ENCODE results near the gene CHST8. TPM values are rescaled to one million over a fixed set of nuclear protein-coding genes. Genes with fewer than 3 reads are reported as not detected.
"Not testable (repeated sequence)": the region's sequence is repeated elsewhere in the genome, so short reads cannot be mapped to it uniquely, and the experiment has no call there.

Gene CHST8
- total RNA-seq, 2 donors from 2014 or later: not detected

GRCh38 chr19:33689868-33690267 is 68.1 kb downstream of the CHST8 start:
- Mint-ChIP-seq H3K36me3 (no peaks in the 10 kb centered on the region), H3K27ac (no peak overlapping the region), H3K9me3 (no peaks in the 10 kb centered on the region)
- ATAC-seq (no peak), DNase-seq (ENCODE audit: low spot score in 2 of 2) (no peak)

GRCh38 chr19:33690378-33691029 is 68.8 kb downstream of the CHST8 start:
- no peaks in the 10 kb centered on the region for H3K36me3 Mint-ChIP-seq
- DNase-seq (ENCODE audit: low spot score in 2 of 2): no peak
- no peak for ATAC-seq
- no peak overlapping the region for H3K27ac Mint-ChIP-seq
- H3K9me3 Mint-ChIP-seq: no peaks in the 10 kb centered on the region

DNA sequence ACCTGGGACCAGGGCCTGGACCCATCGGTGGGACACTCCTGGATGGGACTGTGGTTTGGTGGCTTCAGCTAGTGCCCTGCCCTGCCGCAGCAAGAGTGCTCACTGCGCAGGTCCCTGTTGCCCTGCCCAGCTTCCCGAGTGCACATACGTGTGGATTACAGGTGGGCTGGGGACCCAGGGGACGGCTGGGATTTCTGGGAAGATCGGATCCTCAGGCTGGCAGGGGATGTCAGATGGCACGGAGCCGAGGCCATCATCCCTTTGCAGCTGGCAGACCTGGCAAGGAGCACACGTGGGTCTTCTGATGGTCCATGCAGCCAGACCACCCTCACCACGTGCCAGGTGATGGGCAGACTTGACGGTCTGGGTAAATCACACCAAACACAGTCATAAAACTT is 69.3 kb downstream of the CHST8 start:
- no peaks in the 10 kb centered on the region for H3K36me3 Mint-ChIP-seq
- no peaks in the 10 kb centered on the region for H3K9me3 Mint-ChIP-seq
- ATAC-seq (no peak), DNase-seq (ENCODE audit: low spot score in 2 of 2) (no peak)
- no peak overlapping the region for H3K27ac Mint-ChIP-seq

GRCh38 chr19:33691736-33692135 is 70.0 kb downstream of the CHST8 start:
- ATAC-seq (no peak), DNase-seq (ENCODE audit: low spot score in 2 of 2) (no peak)
- Mint-ChIP-seq H3K27ac (peak overlapping the region in 1 of 2 donors; percentile 65), H3K36me3 (no peaks in the 10 kb centered on the region), H3K9me3 (no peaks in the 10 kb centered on the region)

- H3K9me3 Mint-ChIP-seq: no peaks in the 10 kb centered on the region
- ATAC-seq (no peak), DNase-seq (ENCODE audit: low spot score in 2 of 2) (no peak)
- no peak overlapping the region for H3K27ac Mint-ChIP-seq
- no peaks in the 10 kb centered on the region for H3K36me3 Mint-ChIP-seq
Observed at GRCh38 chr19:33693678-33694077, 71.9 kb downstream of the CHST8 start.

- ATAC-seq; H3K36me3 Mint-ChIP-seq; H3K9me3 Mint-ChIP-seq; H3K27ac Mint-ChIP-seq; DNase-seq (ENCODE audit: low spot score in 2 of 2): not testable (repeated sequence)
Observed at GRCh38 chr19:33695547-33695946, 73.8 kb downstream of the CHST8 start.

DNA sequence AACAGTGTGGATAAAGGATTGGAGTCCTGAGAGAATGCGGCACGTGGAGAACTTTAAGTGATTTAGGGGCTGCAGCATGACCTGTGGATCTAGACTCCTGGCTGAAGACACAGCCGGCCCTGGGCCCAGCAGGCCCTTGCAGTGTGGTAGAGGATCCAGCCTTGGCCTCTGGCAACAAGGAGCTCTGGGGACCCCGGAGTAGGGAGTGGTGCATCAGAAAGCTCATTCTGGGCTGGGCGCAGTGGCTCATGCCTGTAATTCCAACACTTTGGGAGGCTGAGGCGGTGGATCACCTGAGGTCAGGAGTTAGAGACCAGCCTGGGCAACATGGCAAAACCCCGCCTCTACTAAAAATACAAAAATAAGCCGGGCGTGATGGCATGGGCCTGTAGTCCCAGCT is 76.0 kb downstream of the CHST8 start:
- Mint-ChIP-seq H3K27ac (no peak overlapping the region), H3K9me3 (no peaks in the 10 kb centered on the region), H3K36me3 (no peaks in the 10 kb centered on the region)
- no peak for ATAC-seq
- no peak for DNase-seq (ENCODE audit: low spot score in 2 of 2)

- H3K27ac Mint-ChIP-seq: peak overlapping the region in 1 of 2 donors; percentile 36
- ATAC-seq: no peak
- no peaks in the 10 kb centered on the region for H3K9me3 Mint-ChIP-seq
- H3K36me3 Mint-ChIP-seq: no peaks in the 10 kb centered on the region
- no peak for DNase-seq (ENCODE audit: low spot score in 2 of 2)
Observed at GRCh38 chr19:33698576-33699435, 77.1 kb downstream of the CHST8 start.

DNA sequence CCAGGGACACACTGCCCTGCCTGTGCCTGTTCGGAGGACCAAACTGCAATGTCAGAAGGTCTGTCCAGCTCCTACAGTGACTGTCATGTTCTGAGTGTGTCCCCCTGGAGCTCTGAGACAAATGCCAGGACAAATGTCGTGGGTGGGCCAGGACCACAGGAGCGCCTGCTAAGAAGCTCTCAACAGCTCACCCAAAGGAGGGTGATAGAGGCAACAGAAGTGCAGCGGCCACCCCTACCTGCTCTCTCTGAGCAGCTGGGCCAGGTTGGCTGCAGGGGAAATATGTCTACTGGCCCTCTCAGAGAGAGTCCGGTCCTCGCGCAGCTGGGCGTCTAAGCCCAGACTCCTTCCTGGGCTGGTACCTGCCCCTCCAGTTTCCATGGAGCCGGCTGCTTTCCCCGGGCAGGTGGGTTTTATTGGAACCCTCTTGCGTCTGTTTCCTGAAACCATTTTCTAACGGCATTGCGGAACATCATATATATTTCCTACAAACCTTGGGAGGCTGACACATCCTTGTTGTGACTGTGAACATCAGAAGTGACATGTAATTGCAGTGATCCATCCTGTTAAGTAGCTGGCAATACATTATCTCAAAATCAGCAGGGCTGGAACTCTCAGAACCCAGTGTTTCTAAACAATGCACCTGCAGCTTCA is 78.1 kb downstream of the CHST8 start:
- ATAC-seq: no peak
- Mint-ChIP-seq H3K36me3 (no peaks in the 10 kb centered on the region), H3K9me3 (no peaks in the 10 kb centered on the region), H3K27ac (no peak overlapping the region)
- no peak for DNase-seq (ENCODE audit: low spot score in 2 of 2)

DNA sequence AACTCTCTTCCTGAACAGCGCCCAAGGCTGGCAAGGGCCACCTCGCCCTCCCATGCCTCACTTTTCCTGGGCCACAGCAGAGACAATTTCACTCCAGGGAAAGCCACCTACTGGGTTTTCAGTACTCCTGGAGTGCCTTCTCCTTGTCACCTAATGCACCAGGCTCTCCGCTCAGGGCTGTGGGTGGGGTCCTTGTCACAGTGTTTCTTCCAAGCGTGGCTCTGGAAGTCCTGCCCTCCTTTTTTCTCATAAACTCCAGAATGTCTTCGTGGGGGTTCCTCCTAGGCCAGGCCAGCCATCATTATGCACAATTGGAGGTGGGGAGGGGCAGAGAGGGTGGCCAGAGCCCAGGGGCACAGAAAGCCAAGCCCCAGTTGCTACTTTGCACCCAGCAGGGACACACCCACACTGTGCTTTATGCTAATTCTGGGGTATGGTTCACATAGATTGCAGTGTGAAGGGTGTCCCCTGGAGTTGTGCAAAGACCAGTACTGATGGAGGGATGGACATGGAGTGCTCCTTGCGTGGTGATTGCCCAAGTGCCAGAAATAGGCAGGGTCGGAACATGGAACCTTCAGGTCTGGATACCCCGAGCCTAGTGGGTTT is 78.8 kb downstream of the CHST8 start:
- no peak for ATAC-seq
- H3K36me3 Mint-ChIP-seq: no peaks in the 10 kb centered on the region
- no peak overlapping the region for H3K27ac Mint-ChIP-seq
- no peaks in the 10 kb centered on the region for H3K9me3 Mint-ChIP-seq
- DNase-seq (ENCODE audit: low spot score in 2 of 2): no peak

GRCh38 chr19:33701565-33701964 is 79.8 kb downstream of the CHST8 start:
- no peak for DNase-seq (ENCODE audit: low spot score in 2 of 2)
- Mint-ChIP-seq H3K9me3 (no peaks in the 10 kb centered on the region), H3K27ac (no peak overlapping the region), H3K36me3 (no peaks in the 10 kb centered on the region)
- ATAC-seq: no peak

DNA sequence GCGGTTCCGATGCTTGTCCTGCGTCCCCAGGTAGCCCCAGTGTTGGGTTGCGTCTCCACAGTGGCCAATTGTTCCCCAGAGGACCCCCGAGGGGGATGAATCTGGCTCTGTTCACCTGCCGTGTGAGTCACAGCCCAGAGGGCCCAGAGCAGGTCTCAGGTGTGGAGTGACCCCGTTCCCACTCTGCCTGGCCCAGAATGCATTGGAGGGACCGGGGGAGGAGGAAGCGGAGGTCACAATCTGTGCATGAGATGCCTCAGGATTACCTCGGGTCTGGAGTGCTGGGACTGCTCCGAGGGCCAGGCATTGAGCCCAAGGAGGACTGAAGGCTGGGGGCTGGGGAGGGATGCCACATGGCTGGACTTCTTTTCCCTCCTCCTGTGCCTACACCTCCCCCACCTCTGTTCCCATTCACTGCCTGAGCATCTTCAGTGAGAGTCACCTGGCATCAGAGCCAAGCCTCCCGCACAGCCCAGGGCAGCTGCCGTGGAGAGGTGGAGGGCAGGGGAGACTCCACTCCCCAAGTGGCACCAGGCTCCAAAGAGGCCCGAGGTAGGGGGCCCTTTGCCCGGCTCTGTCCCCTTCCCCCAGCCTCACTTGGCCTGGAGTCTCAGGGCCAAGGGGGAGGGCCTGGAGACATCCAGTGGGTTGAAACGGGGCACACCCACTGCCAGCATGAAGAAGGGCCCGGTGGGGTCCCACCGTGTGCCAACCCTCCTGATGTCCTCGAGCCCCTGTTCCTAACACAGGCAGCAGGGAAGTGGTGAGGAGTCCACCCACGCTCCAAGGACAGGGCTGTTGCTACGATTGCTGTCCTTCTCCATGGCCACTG is 81.1 kb downstream of the CHST8 start:
- ATAC-seq: no peak
- no peaks in the 10 kb centered on the region for H3K9me3 Mint-ChIP-seq
- H3K27ac Mint-ChIP-seq: no peak overlapping the region
- DNase-seq (ENCODE audit: low spot score in 2 of 2): no peak
- H3K36me3 Mint-ChIP-seq: no peaks in the 10 kb centered on the region

- DNase-seq (ENCODE audit: low spot score in 2 of 2) (no peak), ATAC-seq (no peak)
- no peaks in the 10 kb centered on the region for H3K9me3 Mint-ChIP-seq
- no peaks in the 10 kb centered on the region for H3K36me3 Mint-ChIP-seq
- no peak overlapping the region for H3K27ac Mint-ChIP-seq
Observed at GRCh38 chr19:33703438-33703750, 81.6 kb downstream of the CHST8 start.

GRCh38 chr19:33703821-33704220 is 82.1 kb downstream of the CHST8 start:
- no peak for ATAC-seq
- Mint-ChIP-seq H3K36me3 (no peaks in the 10 kb centered on the region), H3K27ac (no peak overlapping the region), H3K9me3 (no peaks in the 10 kb centered on the region)
- DNase-seq (ENCODE audit: low spot score in 2 of 2): no peak

DNA sequence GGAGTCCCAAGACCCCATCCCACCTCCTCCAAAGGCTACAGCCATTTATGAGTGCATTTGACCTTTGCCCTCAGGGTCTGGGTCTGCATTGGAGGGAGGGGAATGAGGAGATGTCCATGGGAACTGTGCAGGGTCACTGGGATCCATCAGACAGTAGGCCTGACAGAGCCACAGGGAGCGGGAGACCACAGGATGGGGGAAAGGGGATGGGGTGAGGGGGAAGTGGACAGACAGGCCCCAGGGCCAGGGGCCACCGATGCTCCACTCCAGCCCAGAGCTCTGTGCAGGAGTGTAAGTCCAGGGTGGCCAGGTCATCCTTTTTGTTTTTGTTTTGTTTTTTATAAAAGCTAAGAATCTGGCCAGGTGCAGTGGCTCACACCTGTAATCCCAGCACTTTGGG is 82.5 kb downstream of the CHST8 start:
- Mint-ChIP-seq H3K9me3 (no peaks in the 10 kb centered on the region), H3K27ac (no peak overlapping the region), H3K36me3 (no peaks in the 10 kb centered on the region)
- no peak for DNase-seq (ENCODE audit: low spot score in 2 of 2)
- ATAC-seq: no peak

DNA sequence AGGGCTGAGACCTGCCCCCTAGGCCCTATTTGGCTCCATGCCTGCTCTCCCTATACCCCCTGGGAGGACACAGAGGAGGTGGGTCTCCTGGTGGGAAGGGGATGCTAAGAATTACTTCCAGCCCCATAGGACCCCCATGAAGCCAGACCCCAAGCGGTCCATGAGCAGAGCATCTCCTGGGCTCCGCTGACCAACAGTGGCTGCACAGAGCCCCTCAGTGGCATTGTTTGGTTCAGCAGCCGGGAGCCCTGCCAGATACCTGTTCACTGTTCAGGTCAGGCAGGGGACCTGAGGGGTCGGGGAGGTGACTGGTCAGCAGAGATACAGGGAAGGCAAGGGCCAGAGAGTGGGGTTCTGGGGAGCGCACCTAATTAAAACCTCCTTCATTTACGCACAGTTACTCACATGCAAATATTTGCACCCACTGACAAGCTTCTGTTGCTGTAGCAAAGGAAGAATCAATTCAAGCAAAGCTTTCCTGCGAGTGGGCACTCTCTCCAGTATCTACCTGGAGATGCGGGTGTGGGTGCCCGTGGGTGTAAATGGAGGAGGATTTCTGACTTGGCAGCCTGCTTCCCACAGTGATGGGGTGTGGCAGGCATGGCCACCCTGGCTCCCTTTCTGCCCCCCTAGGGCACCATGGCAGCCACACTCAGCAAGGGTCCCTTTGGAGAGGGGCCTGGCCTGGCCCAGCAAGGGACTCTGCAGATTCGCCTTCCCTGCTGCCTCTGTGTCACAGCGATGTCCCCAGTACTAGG is 83.5 kb downstream of the CHST8 start:
- peaks cover 0 to 5% of the 10 kb centered on the region in 2 donors for H3K9me3 Mint-ChIP-seq
- no peak overlapping the region for H3K27ac Mint-ChIP-seq
- ATAC-seq (no peak), DNase-seq (ENCODE audit: low spot score in 2 of 2) (no peak)
- no peaks in the 10 kb centered on the region for H3K36me3 Mint-ChIP-seq
